Measurements from ENCODE around the gene SNW1.

DNA sequence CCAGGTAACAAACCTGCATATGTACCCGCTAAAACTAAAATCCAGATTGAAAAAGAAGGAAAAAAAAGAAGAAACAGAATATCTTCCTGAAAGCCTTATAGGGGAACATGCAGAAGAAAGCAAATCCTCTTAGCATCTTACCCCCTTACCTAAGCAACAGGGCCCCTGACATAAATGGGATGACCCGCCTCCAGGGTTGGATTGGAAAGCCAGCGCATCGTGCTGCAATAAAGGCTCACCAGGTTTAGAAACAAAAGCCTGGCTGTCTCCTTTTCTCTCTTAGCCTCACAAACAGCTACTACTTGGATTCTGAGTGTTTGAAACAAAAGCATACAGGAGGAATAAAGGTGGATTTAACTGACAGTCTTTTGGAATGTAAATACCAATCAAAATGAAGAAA, 25.2 kb upstream of the SNW1 start:
- TF ChIP-seq GATA3 (IDR thresholded peaks at IDR 0.05; ENCODE audit: low read depth, low read length) (no peak), GATA2 (IDR thresholded peaks at IDR 0.05; ENCODE audit: low read depth, low read length) (no peak)
